ENCODE results near the gene CXCL14.

Gene CXCL14

GRCh38 chr5:135578685-135579341 lies at the start of gene CXCL14:
TSS of gene CXCL14 (minus strand) at chr5:135578991. CDS start at chr5:135578778, 213 bp downstream.
- DNase-seq (ENCODE audit: low read depth): no peak

- no peak for DNase-seq (ENCODE audit: low read depth)
Measured at GRCh38 chr5:135626636-135627035, 47.8 kb upstream of the CXCL14 start.

- DNase-seq (ENCODE audit: low read depth): no peak
Measured at GRCh38 chr5:135625961-135626360, 47.2 kb upstream of the CXCL14 start.

GRCh38 chr5:135625486-135625885 lies 46.7 kb upstream of the CXCL14 start:
- DNase-seq (ENCODE audit: low read depth): no peak

GRCh38 chr5:135625061-135625460 lies 46.3 kb upstream of the CXCL14 start:
- no peak for DNase-seq (ENCODE audit: low read depth)

GRCh38 chr5:135623186-135623715 lies 44.5 kb upstream of the CXCL14 start:
- no peak for DNase-seq (ENCODE audit: low read depth)

GRCh38 chr5:135615581-135616260 lies 36.9 kb upstream of the CXCL14 start:
- no peak for DNase-seq (ENCODE audit: low read depth)

GRCh38 chr5:135615171-135615570 lies 36.4 kb upstream of the CXCL14 start:
- no peak for DNase-seq (ENCODE audit: low read depth)

GRCh38 chr5:135609981-135610380 lies 31.2 kb upstream of the CXCL14 start:
- DNase-seq (ENCODE audit: low read depth): no peak

- DNase-seq (ENCODE audit: low read depth): no peak
Measured at GRCh38 chr5:135608761-135609443, 30.1 kb upstream of the CXCL14 start.

GRCh38 chr5:135608361-135608760 lies 29.6 kb upstream of the CXCL14 start:
- no peak for DNase-seq (ENCODE audit: low read depth)

GRCh38 chr5:135606431-135606830 lies 27.6 kb upstream of the CXCL14 start:
- no peak for DNase-seq (ENCODE audit: low read depth)

- no peak for DNase-seq (ENCODE audit: low read depth)
Measured at GRCh38 chr5:135605221-135605620, 26.4 kb upstream of the CXCL14 start.

- DNase-seq (ENCODE audit: low read depth): no peak
Measured at GRCh38 chr5:135604056-135604455, 25.3 kb upstream of the CXCL14 start.

GRCh38 chr5:135602882-135603721 lies 24.3 kb upstream of the CXCL14 start:
- DNase-seq (ENCODE audit: low read depth): no peak

GRCh38 chr5:135601466-135601865 lies 22.7 kb upstream of the CXCL14 start:
- no peak for DNase-seq (ENCODE audit: low read depth)

GRCh38 chr5:135600971-135601381 lies 22.2 kb upstream of the CXCL14 start:
- DNase-seq (ENCODE audit: low read depth): no peak

- no peak for DNase-seq (ENCODE audit: low read depth)
Measured at GRCh38 chr5:135600152-135600570, 21.4 kb upstream of the CXCL14 start.

- no peak for DNase-seq (ENCODE audit: low read depth)
Measured at GRCh38 chr5:135599421-135600151, 20.8 kb upstream of the CXCL14 start.

GRCh38 chr5:135598691-135599395 lies 20.1 kb upstream of the CXCL14 start:
- DNase-seq (ENCODE audit: low read depth): no peak

GRCh38 chr5:135596788-135597187 lies 18.0 kb upstream of the CXCL14 start:
- no peak for DNase-seq (ENCODE audit: low read depth)

All from T-helper 22 cell (primary cell).